ENCODE data around the gene POLD2.
A peak's percentile ranks its signal among the peaks of the same experiment; 100 is the strongest.

Gene POLD2

GRCh38 chr7:44077061-44077460, 46.3 kb downstream of the POLD2 start:
- DNase-seq (ENCODE audit: low read depth) = no peak
- H3K4me3 ChIP-seq (ENCODE audit: low read depth, low read length) = no peak overlapping the region
- TF ChIP-seq, protein P1, sequence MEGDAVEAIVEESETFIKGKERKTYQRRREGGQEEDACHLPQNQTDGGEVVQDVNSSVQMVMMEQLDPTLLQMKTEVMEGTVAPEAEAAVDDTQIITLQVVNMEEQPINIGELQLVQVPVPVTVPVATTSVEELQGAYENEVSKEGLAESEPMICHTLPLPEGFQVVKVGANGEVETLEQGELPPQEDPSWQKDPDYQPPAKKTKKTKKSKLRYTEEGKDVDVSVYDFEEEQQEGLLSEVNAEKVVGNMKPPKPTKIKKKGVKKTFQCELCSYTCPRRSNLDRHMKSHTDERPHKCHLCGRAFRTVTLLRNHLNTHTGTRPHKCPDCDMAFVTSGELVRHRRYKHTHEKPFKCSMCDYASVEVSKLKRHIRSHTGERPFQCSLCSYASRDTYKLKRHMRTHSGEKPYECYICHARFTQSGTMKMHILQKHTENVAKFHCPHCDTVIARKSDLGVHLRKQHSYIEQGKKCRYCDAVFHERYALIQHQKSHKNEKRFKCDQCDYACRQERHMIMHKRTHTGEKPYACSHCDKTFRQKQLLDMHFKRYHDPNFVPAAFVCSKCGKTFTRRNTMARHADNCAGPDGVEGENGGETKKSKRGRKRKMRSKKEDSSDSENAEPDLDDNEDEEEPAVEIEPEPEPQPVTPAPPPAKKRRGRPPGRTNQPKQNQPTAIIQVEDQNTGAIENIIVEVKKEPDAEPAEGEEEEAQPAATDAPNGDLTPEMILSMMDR (IDR thresholded peaks at IDR 0.05; ENCODE audit: low read depth, low read length, missing control alignments) = no peak

GRCh38 chr7:44076101-44076895, 47.0 kb downstream of the POLD2 start:
- no peak for DNase-seq (ENCODE audit: low read depth)
- TF ChIP-seq, protein P1 (IDR thresholded peaks at IDR 0.05; ENCODE audit: low read depth, low read length, missing control alignments) = no peak

DNA sequence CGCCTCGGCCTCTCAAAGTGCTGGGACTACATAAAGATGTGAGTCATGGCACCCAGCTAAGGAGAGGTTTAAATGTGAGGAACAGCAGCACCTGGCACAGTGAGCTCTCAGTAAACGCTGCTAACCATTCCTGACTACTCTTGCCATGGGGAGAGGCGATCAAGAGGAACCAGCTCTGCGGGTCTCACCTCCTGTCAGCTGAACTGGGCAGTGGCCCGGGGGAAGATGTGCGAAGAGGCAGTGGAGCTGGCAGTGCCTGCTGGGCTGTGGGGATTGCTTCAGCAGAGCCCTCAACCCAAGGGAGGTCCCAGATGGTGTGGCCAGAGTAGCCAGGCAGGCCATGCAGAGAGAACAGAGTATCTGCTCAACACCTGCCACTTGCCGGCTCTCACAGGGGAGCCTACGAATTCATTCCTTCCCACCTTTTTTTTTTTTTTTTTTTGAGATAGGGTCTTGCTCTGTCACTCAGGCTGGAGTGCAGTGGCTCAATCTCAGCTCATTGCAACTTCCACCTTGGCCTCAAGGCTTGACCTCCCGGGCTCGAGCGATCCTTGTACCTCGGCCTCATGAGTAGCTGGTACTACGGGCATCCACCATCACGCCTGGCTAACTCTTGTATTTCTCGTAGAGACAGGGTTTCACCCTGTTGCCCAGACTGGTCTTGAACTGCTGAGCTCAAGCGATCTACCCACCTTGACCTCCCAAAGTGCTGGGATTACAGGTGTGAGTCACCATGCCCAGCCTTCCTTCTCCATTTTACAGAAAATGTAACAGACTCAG, 47.9 kb downstream of the POLD2 start:
- DNase-seq (ENCODE audit: low read depth) = no peak
- no peak overlapping the region for H3K4me3 ChIP-seq (ENCODE audit: low read depth, low read length)
- TF ChIP-seq, protein P1 (IDR thresholded peaks at IDR 0.05; ENCODE audit: low read depth, low read length, missing control alignments) = no peak

More at GRCh38 chr7:44076101-44076895, 47.0 kb downstream of the POLD2 start:
- no peak overlapping the region for H3K4me3 ChIP-seq (ENCODE audit: low read depth, low read length)

- no peak overlapping the region; the same call in 1 of the 2 replicates for H3K4me3 ChIP-seq (ENCODE audit: low read depth, low read length)
- TF ChIP-seq, protein P1 (IDR thresholded peaks at IDR 0.05; ENCODE audit: low read depth, low read length, missing control alignments) = no peak
- DNase-seq (ENCODE audit: low read depth) = no peak
These were observed 49.0 kb downstream of the POLD2 start for GRCh38 chr7:44074349-44074695.

- DNase-seq (ENCODE audit: low read depth) = no peak
- TF ChIP-seq, protein P1 (IDR thresholded peaks at IDR 0.05; ENCODE audit: low read depth, low read length, missing control alignments) = no peak
- H3K4me3 ChIP-seq (ENCODE audit: low read depth, low read length) = no peak overlapping the region
These were observed 49.5 kb downstream of the POLD2 start for GRCh38 chr7:44073664-44074348.

DNA sequence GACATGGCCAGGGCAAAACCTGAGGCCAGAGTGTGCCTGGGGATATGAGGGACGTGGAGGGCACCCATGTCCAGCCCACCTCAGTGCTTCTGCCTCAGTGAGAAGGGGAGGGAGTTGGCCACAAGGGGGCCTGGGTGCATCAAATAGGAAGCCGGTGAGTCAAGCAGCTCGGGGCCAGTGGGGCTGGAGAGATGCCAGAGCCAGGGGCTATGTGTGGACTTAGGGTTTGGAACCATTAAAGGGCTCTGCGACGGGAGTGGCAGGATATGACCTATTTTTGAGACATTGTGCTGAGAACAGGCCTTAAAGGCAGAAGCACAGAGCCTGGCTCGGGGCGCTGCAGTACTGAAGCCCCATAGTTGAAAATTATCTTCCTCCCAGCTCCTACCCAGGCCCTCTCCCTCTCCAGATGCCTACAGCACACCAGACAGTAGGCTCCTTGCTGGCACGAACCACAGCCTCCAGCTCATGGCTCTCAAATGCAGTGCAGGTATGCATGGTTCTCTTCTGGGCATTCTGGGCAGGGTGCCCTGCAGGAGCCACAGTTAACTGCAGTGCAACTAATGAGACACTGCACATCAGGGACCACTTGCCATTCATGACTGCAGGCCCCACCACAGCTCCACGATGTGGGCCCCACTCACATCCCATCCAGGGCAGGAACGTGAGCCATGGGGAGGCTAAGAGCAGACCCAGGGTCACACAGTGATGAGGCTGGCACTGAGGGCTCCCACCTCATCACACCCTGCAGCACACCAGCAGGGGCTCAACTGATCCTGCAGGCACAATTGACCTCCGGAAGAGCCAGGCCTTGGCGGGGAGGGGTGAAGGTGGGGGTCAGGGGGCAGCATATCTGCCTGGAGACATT, 50.8 kb downstream of the POLD2 start:
- TF ChIP-seq, protein P1 (IDR thresholded peaks at IDR 0.05; ENCODE audit: low read depth, low read length, missing control alignments) = peak; percentile 64
- no peak overlapping the region for H3K4me3 ChIP-seq (ENCODE audit: low read depth, low read length)
- no peak for DNase-seq (ENCODE audit: low read depth)

All from GM12864 (cell line).